Measurements from ENCODE around the gene ADAM12.

DNA sequence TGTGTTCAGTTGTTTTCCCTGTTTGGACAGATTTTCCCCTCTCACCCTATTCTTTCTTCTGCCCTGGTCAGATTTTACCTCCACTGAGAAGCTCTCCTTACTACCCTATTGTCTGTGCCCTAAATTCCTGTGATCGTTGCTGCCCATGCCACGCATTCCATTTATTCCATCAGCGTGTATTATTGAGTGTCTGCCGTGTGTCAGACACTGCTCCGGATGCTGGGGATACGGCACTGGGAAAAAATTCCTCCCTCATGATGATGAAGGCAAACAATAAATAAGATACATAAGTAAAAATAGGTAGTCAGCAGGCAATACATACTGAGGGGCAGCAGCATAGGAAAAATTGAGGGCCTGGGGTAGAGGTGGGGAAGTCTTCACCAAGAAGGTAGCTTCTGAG lies 405.1 kb downstream of the ADAM12 start:
- TF ChIP-seq, protein P1, sequence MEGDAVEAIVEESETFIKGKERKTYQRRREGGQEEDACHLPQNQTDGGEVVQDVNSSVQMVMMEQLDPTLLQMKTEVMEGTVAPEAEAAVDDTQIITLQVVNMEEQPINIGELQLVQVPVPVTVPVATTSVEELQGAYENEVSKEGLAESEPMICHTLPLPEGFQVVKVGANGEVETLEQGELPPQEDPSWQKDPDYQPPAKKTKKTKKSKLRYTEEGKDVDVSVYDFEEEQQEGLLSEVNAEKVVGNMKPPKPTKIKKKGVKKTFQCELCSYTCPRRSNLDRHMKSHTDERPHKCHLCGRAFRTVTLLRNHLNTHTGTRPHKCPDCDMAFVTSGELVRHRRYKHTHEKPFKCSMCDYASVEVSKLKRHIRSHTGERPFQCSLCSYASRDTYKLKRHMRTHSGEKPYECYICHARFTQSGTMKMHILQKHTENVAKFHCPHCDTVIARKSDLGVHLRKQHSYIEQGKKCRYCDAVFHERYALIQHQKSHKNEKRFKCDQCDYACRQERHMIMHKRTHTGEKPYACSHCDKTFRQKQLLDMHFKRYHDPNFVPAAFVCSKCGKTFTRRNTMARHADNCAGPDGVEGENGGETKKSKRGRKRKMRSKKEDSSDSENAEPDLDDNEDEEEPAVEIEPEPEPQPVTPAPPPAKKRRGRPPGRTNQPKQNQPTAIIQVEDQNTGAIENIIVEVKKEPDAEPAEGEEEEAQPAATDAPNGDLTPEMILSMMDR (IDR thresholded peaks at IDR 0.05): no peak
- TF ChIP-seq POLR2A (IDR thresholded peaks at IDR 0.05) (no peak), POLR2AphosphoS5 (IDR thresholded peaks at IDR 0.05; ENCODE audit: insufficient read depth in 1 of 2, low read depth in 1 of 2) (no peak)
